ENCODE results near the gene NLGN1. TPM values are rescaled to one million over a fixed set of nuclear protein-coding genes. Genes with fewer than 3 reads are reported as not detected.

NLGN1 gene
- total RNA-seq, 1 experiment from 2014 or later: not detected

DNA sequence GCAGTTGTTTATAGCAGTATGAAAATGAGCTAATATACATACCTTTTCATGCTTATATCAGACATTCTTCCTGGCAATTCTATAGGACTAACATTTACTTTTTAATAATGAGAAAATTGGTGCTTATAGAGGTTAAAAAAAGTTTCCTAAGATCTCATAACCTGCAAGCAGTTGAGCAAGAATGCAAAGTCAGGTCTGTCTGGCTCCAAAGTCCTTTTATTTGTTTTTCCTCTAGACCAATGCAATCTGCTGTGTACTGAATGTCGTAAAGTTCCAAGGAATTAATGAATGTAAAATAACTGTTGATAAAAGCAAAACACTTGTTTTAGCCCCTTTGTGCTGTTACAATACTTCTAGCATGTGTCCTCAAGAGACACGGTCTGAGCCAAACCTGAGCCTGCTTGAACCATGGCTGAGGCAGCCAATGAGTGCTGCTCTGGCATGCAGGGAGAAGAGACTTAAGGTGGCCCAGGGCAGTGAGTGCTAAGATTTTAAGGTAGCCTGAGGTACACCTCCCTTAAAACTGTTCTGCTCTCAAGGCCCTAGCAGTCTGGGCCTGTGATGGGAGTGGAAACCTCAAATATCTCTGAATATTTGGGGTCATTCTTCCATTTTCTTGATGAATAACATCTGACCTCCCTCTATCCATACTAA, 906.5 kb downstream of the NLGN1 start:
- POLR2A ChIA-PET: no interaction called here

DNA sequence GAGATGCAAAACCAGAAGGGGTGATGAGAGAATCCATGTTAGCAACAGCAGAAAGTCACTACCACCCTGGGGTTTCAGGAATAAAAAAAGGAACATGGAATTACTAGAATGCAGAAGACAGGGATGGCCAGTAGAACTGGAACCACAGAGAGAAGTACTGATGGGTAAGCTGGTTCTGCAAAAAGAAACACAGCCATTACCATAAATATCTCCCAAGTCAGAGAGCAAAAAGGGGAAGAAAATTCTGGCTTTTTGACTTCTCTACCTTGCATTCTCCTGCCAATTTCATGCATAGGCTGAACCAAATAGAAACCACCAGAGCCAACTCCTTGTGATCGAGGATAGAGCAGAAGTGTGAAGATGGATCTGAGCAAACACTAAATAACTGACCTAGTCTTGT, 911.2 kb downstream of the NLGN1 start:
- no peak overlapping the region for H3K27ac Mint-ChIP-seq (ENCODE audit: low read depth, unreplicated experiment)
- H3K4me3 Mint-ChIP-seq (ENCODE audit: unreplicated experiment): no peak overlapping the region
- no TSS peak for BruUV-seq (replicated peaks)
- intact Hi-C loops (cut with micrococcal nuclease): no loop called here
- ChIA-PET POLR2A (no interaction called here), CTCF (no interaction called here)
- TF ChIP-seq, protein P1, sequence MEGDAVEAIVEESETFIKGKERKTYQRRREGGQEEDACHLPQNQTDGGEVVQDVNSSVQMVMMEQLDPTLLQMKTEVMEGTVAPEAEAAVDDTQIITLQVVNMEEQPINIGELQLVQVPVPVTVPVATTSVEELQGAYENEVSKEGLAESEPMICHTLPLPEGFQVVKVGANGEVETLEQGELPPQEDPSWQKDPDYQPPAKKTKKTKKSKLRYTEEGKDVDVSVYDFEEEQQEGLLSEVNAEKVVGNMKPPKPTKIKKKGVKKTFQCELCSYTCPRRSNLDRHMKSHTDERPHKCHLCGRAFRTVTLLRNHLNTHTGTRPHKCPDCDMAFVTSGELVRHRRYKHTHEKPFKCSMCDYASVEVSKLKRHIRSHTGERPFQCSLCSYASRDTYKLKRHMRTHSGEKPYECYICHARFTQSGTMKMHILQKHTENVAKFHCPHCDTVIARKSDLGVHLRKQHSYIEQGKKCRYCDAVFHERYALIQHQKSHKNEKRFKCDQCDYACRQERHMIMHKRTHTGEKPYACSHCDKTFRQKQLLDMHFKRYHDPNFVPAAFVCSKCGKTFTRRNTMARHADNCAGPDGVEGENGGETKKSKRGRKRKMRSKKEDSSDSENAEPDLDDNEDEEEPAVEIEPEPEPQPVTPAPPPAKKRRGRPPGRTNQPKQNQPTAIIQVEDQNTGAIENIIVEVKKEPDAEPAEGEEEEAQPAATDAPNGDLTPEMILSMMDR (IDR thresholded peaks at IDR 0.05; ENCODE audit: unreplicated experiment): no peak
- DNase-seq (ENCODE audit: unreplicated experiment): no peak
- no peaks in the 10 kb centered on the region for H3K4me1 Mint-ChIP-seq (ENCODE audit: insufficient read depth, unreplicated experiment)
- no peaks in the 10 kb centered on the region for H3K27me3 Mint-ChIP-seq (ENCODE audit: insufficient read depth, unreplicated experiment)
- H3K36me3 Mint-ChIP-seq (ENCODE audit: insufficient read depth, unreplicated experiment): no peaks in the 10 kb centered on the region
- no peaks in the 10 kb centered on the region for H3K9me3 Mint-ChIP-seq (ENCODE audit: unreplicated experiment)

More for the DNA sequence above, 906.5 kb downstream of the NLGN1 start:
- Mint-ChIP-seq H3K27ac (ENCODE audit: low read depth, unreplicated experiment) (no peak overlapping the region), H3K4me3 (ENCODE audit: unreplicated experiment) (no peak overlapping the region), H3K36me3 (ENCODE audit: insufficient read depth, unreplicated experiment) (no peaks in the 10 kb centered on the region), H3K27me3 (ENCODE audit: insufficient read depth, unreplicated experiment) (no peaks in the 10 kb centered on the region), H3K9me3 (ENCODE audit: unreplicated experiment) (no peaks in the 10 kb centered on the region), H3K4me1 (ENCODE audit: insufficient read depth, unreplicated experiment) (no peaks in the 10 kb centered on the region)
- CTCF ChIA-PET: interaction anchor here (0.6 kb wide), 1 partner anchor 54 kb away, joined by 5 read pairs; no protein-coding TSS in a partner anchor
- BruUV-seq (replicated peaks): no TSS peak
- DNase-seq (ENCODE audit: unreplicated experiment): no peak
- TF ChIP-seq, protein P1 (IDR thresholded peaks at IDR 0.05; ENCODE audit: unreplicated experiment): no peak
- intact Hi-C loops (cut with micrococcal nuclease): no loop called here

DNA sequence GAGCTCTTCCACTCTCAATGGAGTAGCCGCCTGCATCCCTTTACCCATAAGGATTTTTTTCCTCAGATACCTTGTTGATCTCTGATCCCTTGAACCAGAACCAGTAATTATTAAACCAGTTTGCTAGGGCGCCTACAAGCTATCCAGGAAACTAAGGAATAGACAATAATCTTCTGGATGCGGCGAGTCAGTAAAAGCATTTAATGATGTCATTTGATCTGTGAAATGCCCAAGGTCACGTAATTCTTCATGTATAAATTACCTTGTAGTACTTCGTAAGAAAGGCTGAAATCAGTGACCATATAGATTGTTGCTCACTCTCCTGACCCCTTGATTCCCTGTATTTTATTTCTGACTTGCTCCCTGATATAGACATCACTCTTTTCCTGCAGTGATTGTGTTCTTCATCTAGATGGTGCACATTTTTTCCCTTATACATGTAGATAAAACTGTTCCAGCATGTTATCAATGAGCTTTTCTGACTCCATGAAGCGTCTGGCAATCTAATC, 913.0 kb downstream of the NLGN1 start:
- ChIA-PET POLR2A (no interaction called here), CTCF (no interaction called here)
- Mint-ChIP-seq H3K9me3 (ENCODE audit: unreplicated experiment) (no peaks in the 10 kb centered on the region), H3K4me3 (ENCODE audit: unreplicated experiment) (no peak overlapping the region), H3K36me3 (ENCODE audit: insufficient read depth, unreplicated experiment) (no peaks in the 10 kb centered on the region), H3K27me3 (ENCODE audit: insufficient read depth, unreplicated experiment) (no peaks in the 10 kb centered on the region), H3K4me1 (ENCODE audit: insufficient read depth, unreplicated experiment) (no peaks in the 10 kb centered on the region), H3K27ac (ENCODE audit: low read depth, unreplicated experiment) (no peak overlapping the region)
- no peak for DNase-seq (ENCODE audit: unreplicated experiment)
- TF ChIP-seq, protein P1 (IDR thresholded peaks at IDR 0.05; ENCODE audit: unreplicated experiment): no peak
- intact Hi-C loops (cut with micrococcal nuclease): no loop called here
- no TSS peak for BruUV-seq (replicated peaks)

DNA sequence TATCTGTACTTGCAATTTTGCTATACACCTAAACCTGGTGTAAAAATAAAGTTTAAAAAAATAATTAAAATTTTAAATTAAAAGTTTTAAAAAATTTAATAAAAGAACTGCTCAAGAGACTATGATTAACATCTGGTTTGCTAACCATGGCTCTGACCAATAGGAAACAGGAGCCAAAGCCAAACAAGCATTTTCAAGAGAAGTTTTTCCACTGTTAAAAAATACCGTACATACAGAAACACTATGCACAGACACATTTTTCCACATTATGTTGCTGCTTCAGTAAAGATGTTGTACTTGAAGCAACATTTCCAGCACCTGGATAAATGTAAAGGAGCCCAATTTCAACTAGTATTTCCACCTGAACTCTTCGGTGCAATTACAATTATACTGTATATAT, 917.7 kb downstream of the NLGN1 start:
- BruUV-seq (replicated peaks): no TSS peak
- no peak overlapping the region for H3K27ac Mint-ChIP-seq (ENCODE audit: low read depth, unreplicated experiment)
- CTCF ChIA-PET: no interaction called here
- no peaks in the 10 kb centered on the region for H3K27me3 Mint-ChIP-seq (ENCODE audit: insufficient read depth, unreplicated experiment)
- no peak overlapping the region for H3K4me3 Mint-ChIP-seq (ENCODE audit: unreplicated experiment)
- intact Hi-C loops (cut with micrococcal nuclease): no loop called here
- H3K36me3 Mint-ChIP-seq (ENCODE audit: insufficient read depth, unreplicated experiment): no peaks in the 10 kb centered on the region
- H3K4me1 Mint-ChIP-seq (ENCODE audit: insufficient read depth, unreplicated experiment): no peaks in the 10 kb centered on the region
- POLR2A ChIA-PET: no interaction called here
- no peak for DNase-seq (ENCODE audit: unreplicated experiment)
- TF ChIP-seq, protein P1 (IDR thresholded peaks at IDR 0.05; ENCODE audit: unreplicated experiment): no peak
- peaks cover 4% of the 10 kb centered on the region for H3K9me3 Mint-ChIP-seq (ENCODE audit: unreplicated experiment)

All from MCF 10A (cell line).